Neural progenitor cell (in vitro differentiated cells): ENCODE data around the gene SAG. TPM values are rescaled to one million over a fixed set of nuclear protein-coding genes. Genes with fewer than 3 reads are reported as not detected.
"Not testable (repeated sequence)": the region's sequence is repeated elsewhere in the genome, so short reads cannot be mapped to it uniquely, and the experiment has no call there.

Experiments used
- DNase-seq: peaks from one replicate; pipeline ENCODE4 v3.0.0-alpha.2; 2016; ENCODE audit warnings: low spot score
- H2AFZ ChIP-seq: fragments of 200-600 bp; sonication (generic); replicated peaks from 2 replicates; pipeline ENCODE4 v1.6.1; 2016; ENCODE audit warnings: antibody characterized with exemption
- H3F3A ChIP-seq: fragments of 200-600 bp; sonication (generic); 2 replicates; pipeline ENCODE4 v1.6.1; 2016; ENCODE audit warnings: antibody characterized with exemption, low read depth
- H3K27ac ChIP-seq: fragments of 200-600 bp; sonication (generic); 2 replicates; pipeline ENCODE4 v1.5.1; 2016; ENCODE audit warnings: mild to moderate bottlenecking
- H3K27me3 ChIP-seq: fragments of 200-600 bp; sonication (generic); 2 replicates; pipeline ENCODE4 v1.6.1; 2016; ENCODE audit warnings: mild to moderate bottlenecking, moderate library complexity
- H3K36me3 ChIP-seq: fragments of 200-600 bp; sonication (generic); 2 replicates; pipeline ENCODE4 v1.5.1; 2016
- H3K4me1 ChIP-seq: fragments of 200-600 bp; sonication (generic); 2 replicates; pipeline ENCODE4 v1.6.1; 2016; ENCODE audit warnings: mixed run types
- H3K4me2 ChIP-seq: fragments of 200-600 bp; sonication (generic); 2 replicates; pipeline ENCODE4 v1.6.1; 2016
- H3K4me3 ChIP-seq: fragments of 200-600 bp; sonication (generic); 2 replicates; pipeline ENCODE4 v1.5.1; 2016
- H3K79me2 ChIP-seq: fragments of 200-600 bp; sonication (generic); 2 replicates; pipeline ENCODE4 v1.6.1; 2016; ENCODE audit warnings: low read depth
- H3K9ac ChIP-seq: fragments of 200-600 bp; sonication (generic); 2 replicates; pipeline ENCODE4 v1.6.1; 2016
- H3K9me3 ChIP-seq: fragments of 200-600 bp; sonication (generic); 2 replicates; pipeline ENCODE4 v1.5.1; 2016; ENCODE audit warnings: low read depth
- H4K20me1 ChIP-seq: fragments of 200-600 bp; sonication (generic); 2 replicates; pipeline ENCODE4 v1.6.1; 2016; ENCODE audit warnings: low read depth
- H3K27ac Mint-ChIP-seq: 3 replicates; pipeline ENCODE4 v1.8.0; 2021; ENCODE audit warnings: mixed read lengths
- H3K27me3 Mint-ChIP-seq: 2 replicates; pipeline ENCODE4 v1.8.0; 2022; ENCODE audit warnings: low read depth, mild to moderate bottlenecking, inconsistent platforms, moderate library complexity, mixed read lengths; ENCODE audit not compliant: insufficient read depth
- H3K36me3 Mint-ChIP-seq: 3 replicates; pipeline ENCODE4 v1.8.0; 2021; ENCODE audit warnings: mixed read lengths
- H3K4me1 Mint-ChIP-seq: 3 replicates; pipeline ENCODE4 v1.8.0; 2021; ENCODE audit warnings: mixed read lengths
- H3K4me3 Mint-ChIP-seq: 3 replicates; pipeline ENCODE4 v1.8.0; 2021; ENCODE audit warnings: mild to moderate bottlenecking, moderate library complexity, mixed read lengths
- H3K9me3 Mint-ChIP-seq: 3 replicates; pipeline ENCODE4 v1.8.0; 2020; ENCODE audit warnings: mixed read lengths
- CTCF ChIP-seq: fragments of 200-600 bp; sonication (generic); IDR thresholded peaks from 2 replicates; pipeline ENCODE4 v1.5.1; 2017; ENCODE audit warnings: antibody characterized with exemption, mild to moderate bottlenecking
- EZH2 ChIP-seq: fragments of 200-600 bp; sonication (generic); IDR thresholded peaks from 2 replicates; pipeline ENCODE4 v1.6.1; 2017; ENCODE audit warnings: antibody characterized with exemption, mild to moderate bottlenecking, moderate library complexity
- EZH2phosphoT487 ChIP-seq: fragments of 200-600 bp; sonication (generic); IDR thresholded peaks from 2 replicates; pipeline ENCODE4 v1.6.1; 2017; ENCODE audit warnings: antibody characterized with exemption
- total RNA-seq: library from RNA; depleted of rRNA; stranded (reverse); fragments of >200 nt; gene quantifications from 2 replicates; pipeline ENCODE4 v1.2.3, GENCODE V29; 2015; ENCODE audit warnings: low replicate concordance

SAG gene
- total RNA-seq, 1 donor from 2014 or later = not detected

- H3K4me1 ChIP-seq = peaks cover 5% of the 10 kb centered on the region
- peaks cover 11% of the 10 kb centered on the region for H3K4me1 Mint-ChIP-seq
- H3K9me3 ChIP-seq = no peaks in the 10 kb centered on the region
- H3K36me3 ChIP-seq = no peaks in the 10 kb centered on the region
- no peaks in the 10 kb centered on the region for H4K20me1 ChIP-seq
- H3K4me3 Mint-ChIP-seq = no peak overlapping the region
- H3K27ac Mint-ChIP-seq = no peak overlapping the region
- H3K9ac ChIP-seq = no peak overlapping the region
- no peaks in the 10 kb centered on the region for H3K79me2 ChIP-seq
- H3K27ac ChIP-seq = no peak overlapping the region
- no peak overlapping the region for H2AFZ ChIP-seq
- no peak overlapping the region for H3K4me3 ChIP-seq
- no peaks in the 10 kb centered on the region for H3K27me3 ChIP-seq
- H3F3A ChIP-seq = no peaks in the 10 kb centered on the region
- H3K36me3 Mint-ChIP-seq = peaks cover 12% of the 10 kb centered on the region
- TF ChIP-seq CTCF (no peak), EZH2 (no peak)
- no peaks in the 10 kb centered on the region for H3K27me3 Mint-ChIP-seq
- peaks cover 2% of the 10 kb centered on the region for H3K9me3 Mint-ChIP-seq
- DNase-seq = no peak
- H3K4me2 ChIP-seq = no peak overlapping the region
Observed at GRCh38 chr2:233373316-233373715, 65.7 kb downstream of the SAG start.

- not testable (repeated sequence) for H3K36me3 Mint-ChIP-seq, H3K36me3 ChIP-seq, H3F3A ChIP-seq, H3K4me1 ChIP-seq, H3K27me3 ChIP-seq, H3K4me3 Mint-ChIP-seq, H3K9me3 Mint-ChIP-seq, H3K4me1 Mint-ChIP-seq, H3K27ac ChIP-seq, H2AFZ ChIP-seq, H3K4me3 ChIP-seq, H3K9ac ChIP-seq, H4K20me1 ChIP-seq, H3K4me2 ChIP-seq, H3K27me3 Mint-ChIP-seq, H3K9me3 ChIP-seq, DNase-seq, H3K27ac Mint-ChIP-seq, H3K79me2 ChIP-seq
Observed at GRCh38 chr2:233374776-233375175, 67.2 kb downstream of the SAG start.

- DNase-seq = no peak
- Histone ChIP-seq H3K36me3 (no peaks in the 10 kb centered on the region), H4K20me1 (peaks cover 8% of the 10 kb centered on the region), H3K27ac (no peak overlapping the region), H3K9ac (no peak overlapping the region), H3K4me3 (no peak overlapping the region), H2AFZ (no peak overlapping the region), H3K79me2 (no peaks in the 10 kb centered on the region), H3K4me2 (no peak overlapping the region), H3K9me3 (no peaks in the 10 kb centered on the region), H3K4me1 (peaks cover 10% of the 10 kb centered on the region), H3K27me3 (no peaks in the 10 kb centered on the region), H3F3A (no peaks in the 10 kb centered on the region)
- Mint-ChIP-seq H3K9me3 (peaks cover 2% of the 10 kb centered on the region), H3K4me1 (peaks cover 12% of the 10 kb centered on the region), H3K36me3 (peaks cover 9% of the 10 kb centered on the region), H3K27me3 (no peaks in the 10 kb centered on the region), H3K27ac (no peak overlapping the region), H3K4me3 (no peak overlapping the region)
- TF ChIP-seq EZH2 = no peak
- no peak for TF ChIP-seq CTCF
- TF ChIP-seq EZH2phosphoT487 = no peak
Observed at GRCh38 chr2:233375490-233376314, 68.1 kb downstream of the SAG start.

GRCh38 chr2:233379034-233379433 is 71.4 kb downstream of the SAG start:
- Mint-ChIP-seq H3K4me1 (peaks cover 14% of the 10 kb centered on the region), H3K4me3 (peak overlapping the region; percentile 44), H3K27me3 (no peaks in the 10 kb centered on the region), H3K36me3 (peaks cover 11% of the 10 kb centered on the region), H3K9me3 (peaks cover 2% of the 10 kb centered on the region), H3K27ac (peak overlapping the region; percentile 10)
- no peaks in the 10 kb centered on the region for H3F3A ChIP-seq
- no peak overlapping the region for H3K4me3 ChIP-seq
- H3K36me3 ChIP-seq = no peaks in the 10 kb centered on the region
- H3K9ac ChIP-seq = no peak overlapping the region
- no peak for DNase-seq
- no peaks in the 10 kb centered on the region for H3K9me3 ChIP-seq
- H3K27ac ChIP-seq = no peak overlapping the region
- no peak overlapping the region for H3K4me2 ChIP-seq
- peaks cover 10% of the 10 kb centered on the region for H3K4me1 ChIP-seq
- TF ChIP-seq EZH2 (no peak), EZH2phosphoT487 (no peak), CTCF (no peak)
- peaks cover 8% of the 10 kb centered on the region for H4K20me1 ChIP-seq
- H3K79me2 ChIP-seq = no peaks in the 10 kb centered on the region
- no peak overlapping the region for H2AFZ ChIP-seq
- H3K27me3 ChIP-seq = no peaks in the 10 kb centered on the region
